Fibroblast of skin of right biceps (primary cell): ENCODE results near the gene RABGEF1.
"Not testable (repeated sequence)": the region's sequence is repeated elsewhere in the genome, so short reads cannot be mapped to it uniquely, and the experiment has no call there.

ENCODE experiments used
- DNase-seq: peaks from one replicate; pipeline ENCODE4 v3.0.0-alpha.2; 2013

Gene RABGEF1

GRCh38 chr7:66817208-66817795, 76.8 kb downstream of the RABGEF1 start:
- not testable (repeated sequence) for DNase-seq

- not testable (repeated sequence) for DNase-seq
Measured at GRCh38 chr7:66817956-66818355, 77.4 kb downstream of the RABGEF1 start.

- no peak for DNase-seq
Measured at GRCh38 chr7:66824041-66824440, 83.5 kb downstream of the RABGEF1 start.

DNA sequence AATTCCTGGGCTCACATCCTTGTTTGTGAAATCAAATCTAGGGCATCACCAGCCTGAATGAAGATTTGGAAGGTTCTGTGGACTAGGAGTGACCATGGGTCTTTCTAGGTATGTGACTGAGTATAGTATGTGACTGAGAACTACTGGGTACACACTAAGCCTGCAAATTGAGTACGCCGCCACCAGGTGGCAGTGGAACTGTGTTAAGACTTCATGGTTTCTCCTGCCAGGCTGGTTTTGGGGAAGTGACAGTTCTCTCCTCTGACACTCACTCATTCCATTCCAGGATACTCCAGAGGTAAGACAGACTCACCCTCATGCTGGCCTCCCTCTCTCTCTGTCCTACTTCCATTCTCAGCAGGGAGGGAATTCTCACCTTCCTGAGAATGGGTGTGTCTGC, 85.0 kb downstream of the RABGEF1 start:
- peak; percentile 31 for DNase-seq

DNA sequence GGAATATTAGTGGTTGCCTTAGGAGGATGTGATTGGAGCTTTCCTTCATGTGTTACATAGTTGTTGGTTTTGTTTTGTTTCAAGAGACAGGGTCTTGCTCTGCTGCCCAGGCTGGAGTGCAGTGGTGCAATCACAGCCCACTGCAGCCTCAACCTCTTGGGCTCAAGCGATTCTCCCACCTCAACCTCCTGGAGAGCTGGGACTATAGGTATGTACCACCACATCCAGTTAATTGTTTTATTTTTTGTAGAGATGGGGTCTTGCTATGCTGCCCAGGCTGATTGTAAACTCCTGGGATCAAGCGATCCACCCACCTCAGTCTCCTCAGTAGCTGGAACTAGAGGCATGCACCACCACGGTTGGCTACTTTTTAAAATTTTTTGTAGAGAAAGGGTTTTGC, 86.1 kb downstream of the RABGEF1 start:
- DNase-seq: no peak

DNA sequence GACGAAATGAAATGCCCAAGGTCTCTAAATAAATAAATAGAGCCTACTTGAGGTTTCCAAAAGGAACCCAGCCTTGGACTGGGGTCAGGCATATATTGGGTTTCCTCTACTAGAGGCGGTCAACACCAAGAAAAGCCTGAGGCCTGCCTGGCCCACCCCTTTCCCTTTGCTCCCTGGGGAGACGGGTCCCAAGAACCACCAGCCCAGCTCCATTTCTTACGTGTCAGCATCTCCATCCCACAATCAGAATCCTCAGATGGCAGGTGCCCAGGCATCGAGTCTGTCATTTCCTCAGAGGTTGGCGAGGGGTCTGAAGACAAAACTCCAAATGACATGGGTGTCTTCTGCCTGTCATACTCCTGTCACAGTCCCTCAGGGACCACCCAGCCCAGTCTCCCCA, 90.4 kb downstream of the RABGEF1 start:
- DNase-seq: not testable (repeated sequence)

- no peak for DNase-seq
Measured at GRCh38 chr7:66832531-66833351, 92.2 kb downstream of the RABGEF1 start.

- peak; percentile 30 for DNase-seq
Measured at GRCh38 chr7:66837007-66837406, 96.5 kb downstream of the RABGEF1 start.

- DNase-seq: no peak
Measured at GRCh38 chr7:66837661-66838060, 97.1 kb downstream of the RABGEF1 start.

- no peak for DNase-seq
Measured at GRCh38 chr7:66839814-66840213, 99.3 kb downstream of the RABGEF1 start.

DNA sequence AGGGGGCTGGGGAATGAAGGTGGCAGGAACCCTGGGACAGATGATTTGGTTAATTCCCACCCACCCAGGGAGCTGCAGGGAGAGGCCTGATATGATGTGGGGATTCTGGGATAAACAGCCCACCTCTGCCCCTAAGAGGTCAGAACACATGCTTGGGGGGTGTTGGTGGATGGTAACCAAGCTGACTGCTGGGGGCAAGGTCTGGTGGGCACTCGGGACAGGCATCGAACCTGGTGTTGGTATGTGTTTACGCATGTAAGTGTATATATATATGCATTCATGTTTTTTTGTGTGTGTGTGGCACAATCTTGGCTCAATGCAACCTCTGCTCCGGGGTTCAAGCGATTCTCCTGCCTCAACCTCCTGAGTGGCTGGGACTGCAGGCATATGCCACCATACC, 99.8 kb downstream of the RABGEF1 start:
- no peak for DNase-seq

GRCh38 chr7:66841898-66842297, 101.4 kb downstream of the RABGEF1 start:
- no peak for DNase-seq

DNA sequence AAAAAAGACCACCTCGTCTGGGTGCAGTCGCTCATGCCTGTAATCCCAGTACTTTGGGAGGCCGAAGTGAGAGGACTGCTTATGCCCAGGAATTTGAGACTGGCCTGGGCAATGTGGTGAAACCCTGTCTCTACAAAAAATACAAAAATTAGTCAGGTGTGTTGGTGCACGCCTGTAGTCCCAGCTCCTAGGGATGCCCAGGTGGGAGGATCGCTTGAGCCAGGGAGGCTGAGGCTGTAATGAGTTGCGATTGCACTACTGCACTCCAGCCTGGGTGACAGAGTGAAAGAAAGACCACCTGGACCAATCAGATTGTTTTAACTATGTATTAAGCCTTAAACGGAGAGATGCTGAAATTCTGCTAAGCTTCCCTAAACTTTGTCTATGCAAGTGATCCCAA, 103.0 kb downstream of the RABGEF1 start:
- not testable (repeated sequence) for DNase-seq

- DNase-seq: peak; percentile 98
Measured at GRCh38 chr7:66844552-66845378, 104.2 kb downstream of the RABGEF1 start.

DNA sequence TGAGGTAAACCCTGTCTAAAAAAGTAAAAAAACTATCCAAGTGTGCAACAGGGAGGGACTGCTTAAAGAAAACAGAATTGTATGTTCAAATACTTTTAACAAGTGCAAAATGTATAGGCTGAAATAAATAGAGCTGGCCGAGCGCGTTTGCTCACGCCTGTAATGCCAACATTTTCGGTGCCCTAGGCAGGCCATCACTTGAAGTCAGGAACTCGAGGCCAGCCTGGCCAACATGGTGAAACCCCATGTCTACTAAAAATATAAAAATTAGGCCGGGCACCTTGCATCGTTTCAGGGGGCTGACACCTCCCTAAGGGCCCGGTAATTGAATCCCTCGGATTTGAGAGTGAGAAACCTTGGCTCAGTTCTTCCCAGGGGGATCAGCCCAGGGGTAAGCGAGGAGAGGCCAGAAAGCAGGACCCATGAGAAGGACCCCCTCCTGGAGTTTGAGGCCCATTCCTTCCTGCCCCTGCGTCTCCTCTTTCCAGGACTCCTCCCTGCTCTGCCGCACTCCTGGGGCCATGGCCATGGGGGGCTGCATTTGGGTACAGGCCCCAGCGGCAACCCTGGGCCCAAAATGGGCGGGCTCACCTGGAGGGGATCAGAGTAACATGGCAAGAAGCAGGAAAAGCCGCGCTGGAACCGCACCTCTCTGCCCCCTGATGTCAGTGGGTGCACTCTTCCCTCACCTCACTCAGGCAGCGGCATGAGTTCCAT, 105.0 kb downstream of the RABGEF1 start:
- no peak for DNase-seq

GRCh38 chr7:66846096-66846445, 105.5 kb downstream of the RABGEF1 start:
- DNase-seq: not testable (repeated sequence)

GRCh38 chr7:66847523-66847855, 107.0 kb downstream of the RABGEF1 start:
- DNase-seq: not testable (repeated sequence)

DNA sequence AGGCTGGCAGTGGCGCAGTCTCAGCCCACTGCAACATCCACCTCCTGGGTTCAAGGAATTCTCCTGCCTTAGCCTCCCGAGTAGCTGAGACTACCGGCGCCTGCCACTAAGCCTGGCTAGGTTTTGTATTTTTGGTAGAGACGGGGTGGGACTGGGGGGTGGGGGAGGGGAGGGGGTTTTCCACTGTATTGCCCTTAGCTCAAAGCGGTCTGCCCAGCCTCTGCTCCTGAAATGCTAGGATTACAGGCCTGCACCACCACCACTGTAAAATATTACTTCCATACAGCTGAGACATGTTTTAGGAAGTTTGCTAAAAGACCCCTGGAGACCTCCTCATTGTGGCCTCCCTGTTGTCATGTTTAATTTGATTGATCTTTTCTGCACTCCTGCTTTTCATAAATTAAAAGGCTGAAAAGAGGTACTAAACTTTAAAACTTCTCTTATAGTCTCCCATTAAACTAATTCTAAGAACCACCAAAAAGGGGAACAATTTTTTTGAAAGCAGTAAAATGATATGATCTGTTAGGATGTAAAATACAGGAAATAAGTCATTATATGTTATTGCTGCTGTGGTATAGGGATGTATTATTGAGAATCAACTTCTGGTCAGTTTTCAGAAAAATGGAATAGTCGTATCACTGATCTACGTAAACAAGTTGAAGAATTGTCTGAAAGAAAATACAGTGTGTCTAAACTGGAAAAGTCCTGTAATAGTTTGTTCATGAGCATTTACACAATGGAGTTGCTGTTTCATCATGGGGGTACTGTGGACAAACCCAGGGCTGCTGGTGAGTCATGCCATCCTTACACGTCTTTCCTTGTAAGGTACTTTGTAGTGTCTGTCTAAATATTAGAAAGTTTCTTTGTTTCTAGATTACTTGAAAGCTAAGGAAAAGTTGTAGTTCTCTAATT, 107.6 kb downstream of the RABGEF1 start:
- DNase-seq: peak; percentile 70

DNA sequence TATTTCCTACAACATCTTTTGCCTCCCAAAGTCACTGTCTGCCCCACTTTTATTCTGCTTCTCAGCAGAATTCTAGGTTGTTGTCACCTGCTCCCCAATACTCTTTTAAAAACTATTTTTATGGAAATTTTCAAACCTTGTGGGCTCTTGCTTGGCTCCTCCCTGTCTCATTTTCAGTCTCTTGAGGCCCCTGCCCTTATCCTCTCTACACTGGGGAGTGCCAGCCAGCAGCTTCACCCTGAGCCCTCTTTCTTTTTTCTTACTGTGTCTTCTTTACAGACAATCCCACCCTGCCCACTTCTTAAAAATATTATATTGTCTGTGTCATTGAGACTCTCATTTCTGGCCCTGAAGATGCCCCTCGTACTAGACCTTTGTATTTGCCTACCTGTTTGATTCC, 118.8 kb downstream of the RABGEF1 start:
- no peak for DNase-seq

- DNase-seq: no peak
Measured at GRCh38 chr7:66859794-66860645, 119.5 kb downstream of the RABGEF1 start.

- no peak for DNase-seq
Measured at GRCh38 chr7:66860767-66861166, 120.2 kb downstream of the RABGEF1 start.
